Measurements from ENCODE around the gene HOXC11.

The HOXC11 gene

GRCh38 chr12:54026640-54027441 is 53.9 kb downstream of the HOXC11 start:
- no peak for DNase-seq

Data from hematopoietic multipotent progenitor cell treated with erythropoietin and hydrocortisone succinate and interleukin-3 and kit ligand, for 4 days (in vitro differentiated cells).